GM21447 (cell line): ENCODE measurements around the gene NME3.

Experiments
- ATAC-seq: cut with Tn5 transposase; IDR thresholded peaks from one replicate; pipeline ENCODE4 v1.9.1; 2021; ENCODE audit not compliant: unreplicated experiment

Gene NME3

DNA sequence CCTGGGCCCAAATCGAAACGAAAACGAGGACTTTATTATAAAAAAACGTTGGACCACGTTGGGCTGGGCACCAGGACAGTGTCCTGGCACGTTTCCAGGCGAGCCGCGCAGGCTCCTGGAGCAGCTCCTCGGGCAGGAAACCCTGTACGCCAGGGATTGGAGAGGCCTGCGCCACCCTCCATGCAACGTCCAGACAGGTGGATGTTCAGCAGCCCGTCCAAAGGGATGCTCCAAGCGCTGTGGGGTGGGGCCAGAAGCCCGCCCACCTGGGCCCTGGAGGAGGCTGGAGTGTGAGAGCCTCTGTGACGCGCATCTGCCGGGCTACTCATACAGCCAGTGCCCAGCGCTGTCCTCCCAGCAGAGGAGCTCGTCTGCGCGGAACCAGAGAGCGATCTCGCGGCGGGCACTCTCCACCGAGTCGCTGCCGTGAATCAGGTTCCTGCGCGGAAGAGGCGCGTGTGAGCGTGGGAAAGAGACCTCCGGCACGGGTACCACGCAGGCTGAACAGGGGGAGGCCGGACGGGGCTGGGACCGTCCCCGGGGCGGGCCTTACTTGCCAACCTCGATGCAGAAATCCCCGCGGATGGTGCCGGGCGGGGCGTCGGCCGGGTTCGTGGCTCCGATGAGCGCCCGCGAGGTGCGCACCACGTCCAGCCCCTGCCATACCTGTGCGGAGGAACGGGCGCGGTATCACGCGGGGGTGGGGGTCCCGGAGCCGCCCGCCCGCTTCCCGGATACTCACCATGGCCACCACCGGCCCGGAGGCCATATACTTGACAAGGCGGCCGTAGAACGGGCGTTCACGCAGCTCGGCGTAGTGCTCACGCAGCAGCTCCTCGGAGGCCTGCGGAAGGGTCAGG is 785 bp downstream of the NME3 start:
- no peak for ATAC-seq

- ATAC-seq: no peak
Measured at GRCh38 chr16:1769402-1770300, 1.7 kb downstream of the NME3 start.

DNA sequence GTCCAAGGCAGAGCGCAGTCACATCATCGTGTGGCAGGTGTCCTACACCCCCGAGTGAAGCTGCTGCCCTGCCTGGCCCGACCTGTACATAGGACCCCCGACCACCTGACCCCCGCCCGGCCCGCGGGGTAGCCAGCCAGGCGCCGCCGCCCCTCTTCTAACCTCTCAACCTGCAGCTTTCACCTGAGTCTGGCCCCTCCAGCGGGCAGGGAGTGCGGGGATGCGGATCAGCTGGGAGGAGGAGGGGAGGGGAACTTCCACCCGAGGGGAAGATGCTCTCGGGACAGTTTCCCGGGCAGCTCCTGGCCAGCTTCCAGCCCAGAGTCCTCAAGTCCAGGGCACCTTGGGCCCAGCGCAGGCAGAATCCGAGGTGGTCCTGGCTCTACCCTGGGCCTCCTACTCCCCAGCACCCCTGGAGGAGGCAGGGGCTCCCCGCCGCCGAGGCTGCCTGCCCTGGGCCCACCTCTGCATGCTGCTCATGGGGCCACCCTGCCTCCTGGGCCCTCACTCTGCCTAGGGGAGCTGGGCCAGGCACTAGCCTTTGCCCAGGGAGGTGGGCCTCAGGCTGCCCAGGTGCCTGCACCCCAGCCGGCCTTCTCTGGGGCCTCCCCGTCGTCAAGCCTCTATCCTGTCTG is 2.5 kb downstream of the NME3 start:
- no peak for ATAC-seq

GRCh38 chr16:1768061-1768766 is 3.1 kb downstream of the NME3 start:
- ATAC-seq: no peak

DNA sequence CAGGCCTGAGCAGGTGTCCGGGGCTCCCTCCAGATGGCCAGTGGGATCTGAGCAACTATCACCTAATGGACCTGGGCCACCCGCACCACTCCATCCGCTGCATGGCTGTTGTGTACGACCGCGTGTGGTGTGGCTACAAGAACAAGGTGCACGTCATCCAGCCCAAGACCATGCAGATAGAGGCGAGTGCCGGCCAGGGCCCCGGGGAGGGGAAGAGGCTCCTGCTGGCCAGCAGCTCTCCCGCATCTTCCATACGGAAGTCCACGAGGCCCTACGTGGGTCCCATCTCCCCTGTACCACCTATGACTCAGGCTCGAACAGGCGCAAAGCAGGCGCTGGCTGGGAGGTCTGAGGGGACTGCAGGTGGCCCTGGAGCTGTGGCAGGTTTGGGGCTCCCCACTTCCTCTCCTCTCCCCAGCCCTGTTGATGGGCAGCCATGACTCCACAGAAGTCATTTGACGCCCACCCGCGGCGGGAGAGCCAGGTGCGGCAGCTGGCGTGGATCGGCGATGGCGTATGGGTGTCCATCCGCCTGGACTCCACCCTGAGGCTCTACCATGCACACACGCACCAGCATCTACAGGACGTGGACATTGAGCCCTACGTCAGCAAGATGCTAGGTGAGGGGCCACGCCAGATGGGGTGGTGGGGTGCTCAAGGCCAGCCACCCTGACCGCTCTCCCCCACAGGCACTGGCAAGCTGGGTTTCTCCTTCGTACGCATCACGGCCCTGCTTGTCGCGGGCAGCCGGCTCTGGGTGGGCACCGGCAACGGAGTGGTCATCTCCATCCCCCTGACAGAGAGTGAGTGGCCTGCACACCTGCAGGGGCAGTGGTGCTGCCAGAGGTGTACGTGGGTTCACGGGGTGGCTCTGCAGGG is 4.0 kb downstream of the NME3 start:
- ATAC-seq: no peak

DNA sequence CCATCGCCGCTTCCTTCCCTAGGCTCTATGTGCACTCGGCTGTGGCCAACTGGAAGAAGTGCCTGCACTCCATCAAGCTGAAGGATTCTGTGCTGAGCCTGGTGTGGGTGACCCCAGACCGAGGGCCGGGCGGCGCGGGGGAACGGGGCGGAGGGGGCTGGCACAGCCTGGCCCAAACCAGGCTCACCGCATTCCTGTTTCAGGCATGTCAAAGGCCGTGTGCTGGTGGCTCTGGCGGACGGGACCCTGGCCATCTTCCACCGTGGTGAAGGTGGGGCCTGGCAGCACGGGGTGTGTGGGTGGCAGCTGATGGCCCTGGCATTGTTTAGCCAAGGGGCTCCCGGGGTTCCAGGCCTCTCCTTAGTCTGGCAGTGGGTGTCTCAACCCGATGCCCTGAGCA is 4.6 kb downstream of the NME3 start:
- no peak for ATAC-seq

- ATAC-seq: no peak
Measured at GRCh38 chr16:1766231-1766630, 5.1 kb downstream of the NME3 start.

GRCh38 chr16:1765826-1766225 is 5.5 kb downstream of the NME3 start:
- ATAC-seq: no peak

- ATAC-seq: no peak
Measured at GRCh38 chr16:1764971-1765370, 6.4 kb downstream of the NME3 start.

DNA sequence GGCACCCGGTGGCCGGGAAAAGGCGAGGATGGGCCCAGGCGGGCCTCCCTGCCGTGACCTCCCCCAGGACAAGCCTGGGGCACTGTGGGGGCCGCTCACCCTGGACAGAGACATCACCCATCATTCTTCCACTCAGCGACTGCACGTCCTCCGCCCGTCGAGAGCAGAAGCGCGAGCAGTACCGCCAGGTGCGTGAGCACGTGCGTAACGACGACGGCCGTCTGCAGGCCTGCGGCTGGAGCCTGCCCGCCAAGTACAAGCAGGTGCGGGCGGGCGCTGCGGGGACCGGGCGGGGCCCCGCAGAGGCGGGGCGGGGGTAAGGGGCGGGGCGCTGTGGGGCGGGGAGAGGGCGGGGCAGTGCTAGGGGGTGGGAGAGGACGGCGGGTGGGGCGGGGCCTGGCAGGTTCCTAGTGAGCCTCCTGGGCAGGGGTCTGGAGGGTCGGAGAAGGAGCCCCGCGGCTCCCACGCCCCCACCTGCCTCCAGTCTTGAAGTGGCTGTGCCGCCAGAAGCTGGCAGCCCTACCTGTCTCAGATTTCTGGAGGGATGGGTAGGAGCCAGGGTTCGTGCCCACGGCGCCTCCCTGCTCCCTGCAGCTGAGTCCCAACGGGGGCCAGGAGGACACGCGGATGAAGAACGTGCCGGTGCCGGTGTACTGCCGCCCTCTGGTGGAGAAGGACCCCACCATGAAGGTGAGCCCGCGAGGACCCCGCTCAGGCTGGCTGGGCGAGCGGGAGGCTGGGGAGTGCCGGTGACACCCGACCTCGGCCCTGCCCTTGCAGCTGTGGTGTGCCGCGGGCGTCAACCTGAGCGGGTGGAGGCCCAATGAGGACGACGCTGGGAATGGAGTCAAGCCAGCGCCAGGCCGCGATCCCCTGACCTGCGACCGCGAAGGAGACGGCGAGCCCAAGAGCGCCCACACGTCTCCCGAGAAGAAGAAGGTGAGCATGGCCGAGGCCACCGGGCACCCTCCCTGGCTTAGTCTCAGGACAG is 7.5 kb downstream of the NME3 start:
- no peak for ATAC-seq

GRCh38 chr16:1762879-1763520 is 8.3 kb downstream of the NME3 start:
- no peak for ATAC-seq

DNA sequence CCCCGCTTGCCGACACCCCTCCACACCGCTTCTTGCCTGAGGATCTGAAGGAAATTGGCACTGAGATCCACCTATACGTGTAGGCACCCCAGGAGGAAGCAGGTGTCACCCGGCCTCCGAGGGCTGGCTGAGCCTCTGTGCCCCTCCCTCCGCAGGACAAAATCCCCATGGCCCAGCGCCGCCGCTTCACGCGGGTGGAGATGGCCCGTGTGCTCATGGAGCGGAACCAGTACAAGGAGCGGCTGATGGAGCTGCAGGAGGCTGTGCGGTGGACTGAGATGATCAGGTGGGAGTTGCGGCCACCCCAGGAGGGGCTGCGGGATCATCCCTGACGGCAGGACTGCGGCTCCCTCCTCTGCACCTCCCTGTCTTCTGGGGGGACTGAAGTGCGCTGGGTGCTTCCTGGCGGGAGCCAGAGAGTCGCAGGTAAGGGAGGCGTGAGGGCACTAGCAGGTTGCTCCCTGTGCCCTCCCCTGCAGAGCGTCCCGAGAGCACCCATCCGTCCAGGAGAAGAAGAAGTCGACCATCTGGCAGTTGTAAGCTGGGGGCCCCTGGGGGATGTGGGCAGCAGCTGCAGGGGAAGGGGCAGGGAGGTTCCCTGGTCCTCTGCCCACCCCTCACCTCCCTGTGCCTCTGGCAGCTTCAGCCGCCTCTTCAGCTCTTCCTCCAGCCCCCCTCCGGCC is 9.0 kb downstream of the NME3 start:
- ATAC-seq: no peak

GRCh38 chr16:1761751-1762150 is 9.6 kb downstream of the NME3 start:
- ATAC-seq: no peak

DNA sequence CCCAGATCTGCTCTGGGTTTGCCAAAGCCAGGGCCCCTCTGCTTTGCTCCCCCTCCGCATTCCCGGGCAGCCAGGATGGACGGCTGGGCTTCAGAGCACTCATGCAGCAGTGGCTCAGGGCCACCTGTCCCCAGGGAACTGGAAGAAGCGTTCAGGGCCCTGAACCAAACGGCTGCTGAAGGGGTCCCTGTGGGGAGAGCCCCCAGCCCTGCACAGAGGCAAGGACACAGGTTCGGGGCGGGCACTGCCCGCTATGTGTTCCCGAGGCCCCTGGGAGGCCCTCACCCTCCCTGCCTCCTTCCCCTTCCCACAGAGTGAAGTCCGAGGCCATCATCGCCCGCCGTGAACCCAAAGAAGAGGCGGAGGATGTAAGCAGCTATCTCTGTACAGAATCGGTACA is 10.4 kb downstream of the NME3 start:
- no peak for ATAC-seq

DNA sequence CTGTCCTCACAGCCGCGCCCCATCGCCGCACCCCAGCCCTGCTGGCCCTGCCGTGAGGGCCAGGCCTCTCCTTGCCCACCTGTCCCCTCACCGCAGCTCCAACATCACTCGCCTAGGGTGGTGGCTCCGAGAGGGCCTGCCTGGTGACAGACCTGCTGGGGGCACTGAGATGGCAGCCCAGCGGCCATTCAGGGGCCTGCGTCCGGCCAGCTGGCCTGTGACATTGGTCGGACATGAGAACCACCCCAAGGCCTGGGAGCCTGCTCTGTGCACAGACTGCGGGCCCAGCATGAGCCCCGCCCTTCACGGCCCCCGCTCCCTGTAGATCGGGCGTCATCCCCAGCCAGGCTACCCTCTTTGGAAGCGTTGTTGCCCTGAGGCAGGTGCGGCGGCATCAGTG is 11.8 kb downstream of the NME3 start:
- ATAC-seq: no peak

- ATAC-seq: no peak
Measured at GRCh38 chr16:1758923-1759322, 12.4 kb downstream of the NME3 start.

DNA sequence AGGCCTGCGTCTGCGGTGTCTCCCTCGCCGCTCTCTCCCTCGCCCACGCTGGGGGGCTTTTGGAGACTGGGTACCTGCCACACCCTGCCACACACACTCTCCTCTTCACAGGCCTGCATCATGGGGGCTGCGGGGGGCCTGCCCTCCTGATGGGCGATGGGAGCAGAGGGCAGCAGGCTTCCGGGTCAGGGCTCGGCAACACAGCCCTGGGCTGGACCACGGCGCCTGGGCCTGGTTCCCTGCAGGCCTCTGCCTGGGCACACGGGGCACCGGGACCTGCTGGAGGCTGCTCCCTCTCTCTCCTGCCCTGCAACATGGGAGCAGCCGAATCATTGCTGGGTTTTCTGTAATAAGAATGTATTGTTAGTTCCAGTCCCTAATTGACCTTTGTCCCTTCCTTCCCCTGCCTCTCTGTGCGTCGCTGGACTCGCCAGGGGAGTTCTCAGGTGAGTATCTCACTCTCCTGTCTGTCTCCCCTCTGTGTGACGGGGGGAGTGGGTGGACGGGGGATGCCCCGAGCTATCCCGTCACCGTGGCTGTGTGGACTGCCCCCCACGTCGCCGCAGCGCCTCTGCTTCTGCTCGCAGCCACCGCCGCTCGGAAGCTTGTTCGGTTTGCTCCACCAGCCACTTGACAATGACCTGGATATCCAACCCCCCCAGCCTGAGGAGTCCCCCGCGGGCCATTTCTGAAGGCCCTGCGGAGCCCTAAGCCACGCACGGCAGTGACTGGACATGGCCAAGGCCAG is 13.5 kb downstream of the NME3 start:
- ATAC-seq: no peak
